Stimulated activated naive B cell treated with anti-CD40 and anti-IgM and Interleukin-4, amounts not matched to agents 10 μg/mL and 1 μg/mL and 100 μg/mL, for 72 hours (primary cell): Measurements from ENCODE around the gene AKR1B1.

Experiments used
- ATAC-seq, 2 donors: fragments of 150-1000 bp; cut with Tn5 transposase; replicated peaks; 2 replicates each; pipeline ENCODE4 v1.10.0; 2021; ENCODE audit warnings: moderate library complexity in 1 of 2
- DNase-seq: peaks from one replicate; pipeline ENCODE4 v3.0.0; 2021
- H3K27ac Mint-ChIP-seq: one replicate; pipeline ENCODE4 v1.8.0; 2022; ENCODE audit warnings: mild to moderate bottlenecking, mixed read lengths
- H3K27me3 Mint-ChIP-seq, 2 donors: one replicate each; pipeline ENCODE4 v1.8.0; 2022; ENCODE audit warnings: mixed read lengths in 2 of 2
- H3K36me3 Mint-ChIP-seq, 2 donors: one replicate each; pipeline ENCODE4 v1.8.0; 2022; ENCODE audit warnings: mixed read lengths in 2 of 2, mild to moderate bottlenecking in 1 of 2
- H3K4me1 Mint-ChIP-seq, 2 donors: one replicate each; pipeline ENCODE4 v1.8.0; 2022; ENCODE audit warnings: mixed read lengths in 2 of 2, mild to moderate bottlenecking in 1 of 2
- H3K4me3 Mint-ChIP-seq, 2 donors: one replicate each; pipeline ENCODE4 v1.8.0; 2022; ENCODE audit warnings: mild to moderate bottlenecking in 2 of 2, mixed read lengths in 2 of 2, moderate library complexity in 1 of 2
- H3K9me3 Mint-ChIP-seq, 2 donors: one replicate each; pipeline ENCODE4 v1.8.0; 2022; ENCODE audit warnings: mixed read lengths in 2 of 2, mild to moderate bottlenecking in 1 of 2

The AKR1B1 gene

GRCh38 chr7:134461916-134462315 lies 3.0 kb upstream of the AKR1B1 start:
- Mint-ChIP-seq H3K36me3 (peaks cover 3 to 4% of the 10 kb centered on the region in 2 donors), H3K9me3 (peaks cover 11 to 14% of the 10 kb centered on the region in 2 donors), H3K4me1 (peaks cover 15 to 21% of the 10 kb centered on the region in 2 donors), H3K27me3 (no peaks in the 10 kb centered on the region), H3K27ac (no peak overlapping the region), H3K4me3 (no peak overlapping the region)
- DNase-seq (no peak), ATAC-seq (no peak)

GRCh38 chr7:134459981-134460380 lies 1.1 kb upstream of the AKR1B1 start:
- peaks cover 5 to 11% of the 10 kb centered on the region in 2 donors for H3K36me3 Mint-ChIP-seq
- peaks cover 5 to 8% of the 10 kb centered on the region in 2 donors for H3K9me3 Mint-ChIP-seq
- H3K27me3 Mint-ChIP-seq: no peaks in the 10 kb centered on the region
- H3K27ac Mint-ChIP-seq: no peak overlapping the region
- ATAC-seq (no peak), DNase-seq (no peak)
- H3K4me3 Mint-ChIP-seq: peak overlapping the region in 1 of 2 donors; percentile 52
- peaks cover 17 to 31% of the 10 kb centered on the region in 2 donors for H3K4me1 Mint-ChIP-seq

GRCh38 chr7:134458341-134458805 lies 527 bp downstream of the AKR1B1 start:
- Mint-ChIP-seq H3K27ac (peak overlapping the region; percentile 92), H3K27me3 (no peaks in the 10 kb centered on the region), H3K36me3 (peaks cover 4 to 16% of the 10 kb centered on the region in 2 donors), H3K9me3 (no peaks in the 10 kb centered on the region), H3K4me1 (peaks cover 30 to 47% of the 10 kb centered on the region in 2 donors), H3K4me3 (peak overlapping the region; percentile 89 to 91)
- DNase-seq (peak; percentile 65), ATAC-seq (peak; percentile 68 to 69)

- H3K27ac Mint-ChIP-seq: no peak overlapping the region
- ATAC-seq (no peak), DNase-seq (no peak)
- H3K4me1 Mint-ChIP-seq: peaks cover 33 to 58% of the 10 kb centered on the region in 2 donors
- H3K9me3 Mint-ChIP-seq: no peaks in the 10 kb centered on the region
- H3K4me3 Mint-ChIP-seq: peak overlapping the region; percentile 62 to 91
- H3K36me3 Mint-ChIP-seq: peaks cover 7 to 19% of the 10 kb centered on the region in 2 donors
- H3K27me3 Mint-ChIP-seq: no peaks in the 10 kb centered on the region
Observed at GRCh38 chr7:134457210-134457609, 1.7 kb downstream of the AKR1B1 start.

- no peak overlapping the region for H3K4me3 Mint-ChIP-seq
- ATAC-seq: no peak
- DNase-seq: no peak
- peaks cover 19 to 42% of the 10 kb centered on the region in 2 donors for H3K36me3 Mint-ChIP-seq
- H3K9me3 Mint-ChIP-seq: no peaks in the 10 kb centered on the region
- peaks cover 27 to 53% of the 10 kb centered on the region in 2 donors for H3K4me1 Mint-ChIP-seq
- no peaks in the 10 kb centered on the region for H3K27me3 Mint-ChIP-seq
- H3K27ac Mint-ChIP-seq: peak overlapping the region; percentile 21
Observed at GRCh38 chr7:134454277-134454676, 4.6 kb downstream of the AKR1B1 start.

- H3K4me1 Mint-ChIP-seq: peaks cover 27 to 53% of the 10 kb centered on the region in 2 donors
- no peaks in the 10 kb centered on the region for H3K9me3 Mint-ChIP-seq
- peaks cover 27 to 49% of the 10 kb centered on the region in 2 donors for H3K36me3 Mint-ChIP-seq
- DNase-seq (no peak), ATAC-seq (no peak)
- H3K27ac Mint-ChIP-seq: no peak overlapping the region
- no peaks in the 10 kb centered on the region for H3K27me3 Mint-ChIP-seq
- H3K4me3 Mint-ChIP-seq: no peak overlapping the region
Observed at GRCh38 chr7:134453518-134453917, 5.4 kb downstream of the AKR1B1 start.

GRCh38 chr7:134452991-134453473 lies 5.9 kb downstream of the AKR1B1 start:
- peaks cover 25 to 49% of the 10 kb centered on the region in 2 donors for H3K4me1 Mint-ChIP-seq
- no peaks in the 10 kb centered on the region for H3K27me3 Mint-ChIP-seq
- peaks cover 30 to 52% of the 10 kb centered on the region in 2 donors for H3K36me3 Mint-ChIP-seq
- DNase-seq (no peak), ATAC-seq (no peak)
- H3K4me3 Mint-ChIP-seq: no peak overlapping the region
- H3K9me3 Mint-ChIP-seq: no peaks in the 10 kb centered on the region
- no peak overlapping the region for H3K27ac Mint-ChIP-seq

GRCh38 chr7:134452419-134452838 lies 6.5 kb downstream of the AKR1B1 start:
- no peak overlapping the region for H3K27ac Mint-ChIP-seq
- H3K27me3 Mint-ChIP-seq: no peaks in the 10 kb centered on the region
- no peak overlapping the region for H3K4me3 Mint-ChIP-seq
- H3K36me3 Mint-ChIP-seq: peaks cover 30 to 56% of the 10 kb centered on the region in 2 donors
- ATAC-seq (no peak), DNase-seq (no peak)
- H3K4me1 Mint-ChIP-seq: peaks cover 20 to 43% of the 10 kb centered on the region in 2 donors
- H3K9me3 Mint-ChIP-seq: no peaks in the 10 kb centered on the region

- Mint-ChIP-seq H3K36me3 (peaks cover 34 to 62% of the 10 kb centered on the region in 2 donors), H3K27me3 (no peaks in the 10 kb centered on the region), H3K27ac (no peak overlapping the region), H3K4me1 (peaks cover 20 to 41% of the 10 kb centered on the region in 2 donors), H3K4me3 (no peak overlapping the region), H3K9me3 (no peaks in the 10 kb centered on the region)
- ATAC-seq (no peak), DNase-seq (no peak)
Observed at GRCh38 chr7:134451656-134452055, 7.2 kb downstream of the AKR1B1 start.

GRCh38 chr7:134450294-134451000 lies 8.5 kb downstream of the AKR1B1 start:
- H3K9me3 Mint-ChIP-seq: no peaks in the 10 kb centered on the region
- peaks cover 20 to 36% of the 10 kb centered on the region in 2 donors for H3K4me1 Mint-ChIP-seq
- no peak overlapping the region for H3K4me3 Mint-ChIP-seq
- no peaks in the 10 kb centered on the region for H3K27me3 Mint-ChIP-seq
- H3K36me3 Mint-ChIP-seq: peaks cover 35 to 61% of the 10 kb centered on the region in 2 donors
- ATAC-seq (no peak), DNase-seq (no peak)
- no peak overlapping the region for H3K27ac Mint-ChIP-seq

GRCh38 chr7:134449680-134450079 lies 9.2 kb downstream of the AKR1B1 start:
- no peak for ATAC-seq
- Mint-ChIP-seq H3K9me3 (no peaks in the 10 kb centered on the region), H3K27ac (no peak overlapping the region), H3K27me3 (no peaks in the 10 kb centered on the region), H3K36me3 (peaks cover 41 to 63% of the 10 kb centered on the region in 2 donors), H3K4me3 (no peak overlapping the region), H3K4me1 (peaks cover 15 to 28% of the 10 kb centered on the region in 2 donors)
- no peak for DNase-seq

GRCh38 chr7:134448356-134449229 lies 10.3 kb downstream of the AKR1B1 start:
- Mint-ChIP-seq H3K27ac (no peak overlapping the region), H3K27me3 (no peaks in the 10 kb centered on the region), H3K4me1 (peaks cover 5 to 17% of the 10 kb centered on the region in 2 donors), H3K4me3 (no peak overlapping the region), H3K9me3 (no peaks in the 10 kb centered on the region), H3K36me3 (peaks cover 50 to 69% of the 10 kb centered on the region in 2 donors)
- DNase-seq (no peak), ATAC-seq (no peak)

- Mint-ChIP-seq H3K27me3 (no peaks in the 10 kb centered on the region), H3K9me3 (no peaks in the 10 kb centered on the region), H3K4me3 (no peak overlapping the region), H3K27ac (no peak overlapping the region), H3K36me3 (peaks cover 56 to 80% of the 10 kb centered on the region in 2 donors), H3K4me1 (peaks cover 4 to 5% of the 10 kb centered on the region in 2 donors)
- DNase-seq (no peak), ATAC-seq (no peak)
Observed at GRCh38 chr7:134447383-134447782, 11.5 kb downstream of the AKR1B1 start.

- no peak for ATAC-seq
- peaks cover 53 to 78% of the 10 kb centered on the region in 2 donors for H3K36me3 Mint-ChIP-seq
- DNase-seq: no peak
- H3K4me1 Mint-ChIP-seq: peaks cover 0 to under 1% of the 10 kb centered on the region in 2 donors
- H3K27ac Mint-ChIP-seq: no peak overlapping the region
- no peaks in the 10 kb centered on the region for H3K27me3 Mint-ChIP-seq
- no peaks in the 10 kb centered on the region for H3K9me3 Mint-ChIP-seq
- H3K4me3 Mint-ChIP-seq: no peak overlapping the region
Observed at GRCh38 chr7:134446923-134447322, 12.0 kb downstream of the AKR1B1 start.
